GF-D8 (cell line): Measurements from ENCODE around the gene COL23A1.
"Not testable (repeated sequence)": the region's sequence is repeated elsewhere in the genome, so short reads cannot be mapped to it uniquely, and the experiment has no call there.

ENCODE experiments used
- DNase-seq: peaks from one replicate; lab custom pipeline; 2025; lab: John Stamatoyannopoulos, UW

Gene COL23A1

DNA sequence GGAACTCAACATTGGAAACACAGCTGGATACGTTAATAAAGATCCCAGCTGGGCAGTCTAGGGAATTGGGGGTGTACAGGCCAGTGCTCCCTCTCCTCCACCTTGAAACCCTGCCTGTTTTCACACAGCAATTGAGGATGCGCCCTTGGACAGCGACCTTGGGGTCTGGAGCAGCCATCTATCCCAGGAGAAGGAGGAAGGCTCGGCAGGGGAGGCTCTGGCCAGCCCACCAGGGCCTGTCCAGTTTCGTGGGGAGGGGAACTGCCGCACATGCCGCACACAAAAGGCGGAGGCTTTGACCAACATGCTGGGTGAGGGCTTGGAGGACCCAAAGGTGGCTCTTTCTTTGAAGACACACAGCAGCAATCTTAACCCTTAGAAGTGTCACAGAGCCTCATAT is 1.4 kb downstream of the COL23A1 start:
- DNase-seq, result no peak

DNA sequence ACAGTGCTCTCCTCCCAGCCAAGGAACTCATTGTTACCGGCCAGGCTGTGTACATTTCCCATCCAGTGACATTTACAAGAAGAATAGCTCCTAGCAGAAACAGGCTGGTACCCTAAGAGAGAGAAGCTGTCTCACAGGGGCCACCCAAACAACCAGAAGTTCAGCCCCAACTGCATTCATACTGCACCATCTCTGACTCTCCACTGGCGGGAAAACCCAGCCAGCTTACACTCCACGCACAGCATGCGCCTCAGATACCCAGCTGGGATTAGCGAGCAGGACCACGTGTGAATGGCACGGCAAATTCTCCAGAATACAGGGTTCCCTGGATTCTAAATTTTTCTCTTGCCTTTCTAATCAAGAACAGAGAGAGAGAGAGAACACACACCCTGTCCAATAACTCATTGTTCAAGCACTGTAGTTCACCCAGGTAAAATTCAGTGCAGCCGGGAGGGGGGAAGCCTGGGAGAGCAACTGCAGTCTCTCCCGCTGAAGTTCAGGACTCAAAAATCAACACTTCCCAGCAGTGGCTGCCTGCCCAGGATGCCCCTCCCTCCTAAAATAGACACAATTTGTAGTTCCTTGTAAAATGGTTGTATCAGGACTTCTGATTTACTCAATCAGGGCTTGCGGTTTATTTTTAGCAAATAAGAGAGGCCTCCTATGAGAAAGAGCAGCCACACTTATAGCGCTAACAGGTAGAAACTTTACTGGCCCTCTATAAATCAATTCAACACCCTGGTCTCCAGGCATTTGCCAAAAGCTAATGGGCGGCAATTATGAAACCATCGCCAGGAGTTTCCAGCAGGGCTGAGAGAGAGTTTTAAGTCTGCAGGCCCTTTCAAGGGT is 2.2 kb downstream of the COL23A1 start:
- no peak for DNase-seq

DNA sequence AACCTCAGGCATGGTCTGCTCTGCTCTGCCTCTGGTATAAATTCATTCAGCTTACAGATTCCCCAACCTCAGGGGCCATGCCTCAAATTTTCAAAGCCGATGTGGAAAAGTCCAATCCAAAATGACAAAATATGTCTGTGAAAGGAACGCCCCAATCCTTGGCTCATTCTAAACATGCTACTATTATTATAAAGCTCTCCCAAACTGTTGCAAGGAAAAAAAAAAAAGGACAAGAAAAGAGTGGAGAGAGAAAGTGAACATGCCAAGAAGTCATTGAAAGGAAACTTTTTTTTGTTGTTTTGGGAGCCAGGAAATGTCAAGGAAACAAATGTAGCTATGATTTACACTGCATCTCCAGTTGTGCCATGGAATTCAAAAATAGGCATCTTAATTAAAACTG is 3.8 kb downstream of the COL23A1 start:
- no peak for DNase-seq

- not testable (repeated sequence) for DNase-seq
Measured at GRCh38 chr5:178585421-178585820, 4.8 kb downstream of the COL23A1 start.

DNA sequence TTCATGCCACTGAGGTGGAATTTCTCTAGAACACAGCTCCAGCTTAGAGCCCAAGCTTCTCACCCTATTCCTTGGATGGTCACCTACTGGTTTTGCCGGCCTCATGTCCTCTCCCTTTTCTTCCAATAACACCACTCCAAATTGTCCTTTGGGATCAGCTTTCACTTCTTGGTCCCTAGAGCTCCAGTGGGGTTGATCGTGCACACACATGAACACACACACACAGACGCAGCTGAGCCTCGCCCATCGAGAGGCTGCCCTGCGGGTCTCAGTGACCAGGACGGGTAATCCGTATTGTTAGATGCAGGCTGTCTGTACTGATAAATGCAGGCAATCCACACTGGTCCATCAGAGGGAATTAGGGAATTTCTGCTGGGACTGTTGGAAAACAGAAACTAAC is 6.9 kb downstream of the COL23A1 start:
- no peak for DNase-seq

- no peak for DNase-seq
Measured at GRCh38 chr5:178582291-178582690, 7.9 kb downstream of the COL23A1 start.

- no peak for DNase-seq
Measured at GRCh38 chr5:178581621-178582020, 8.6 kb downstream of the COL23A1 start.

- no peak for DNase-seq
Measured at GRCh38 chr5:178580271-178580955, 9.8 kb downstream of the COL23A1 start.

GRCh38 chr5:178577944-178578343 is 12.2 kb downstream of the COL23A1 start:
- no peak for DNase-seq

- no peak for DNase-seq
Measured at GRCh38 chr5:178577376-178577839, 12.8 kb downstream of the COL23A1 start.

GRCh38 chr5:178576591-178577351 is 13.4 kb downstream of the COL23A1 start:
- no peak for DNase-seq

GRCh38 chr5:178573216-178573615 is 17.0 kb downstream of the COL23A1 start:
- no peak for DNase-seq

- DNase-seq, result no peak
Measured at GRCh38 chr5:178572617-178573016, 17.6 kb downstream of the COL23A1 start.

DNA sequence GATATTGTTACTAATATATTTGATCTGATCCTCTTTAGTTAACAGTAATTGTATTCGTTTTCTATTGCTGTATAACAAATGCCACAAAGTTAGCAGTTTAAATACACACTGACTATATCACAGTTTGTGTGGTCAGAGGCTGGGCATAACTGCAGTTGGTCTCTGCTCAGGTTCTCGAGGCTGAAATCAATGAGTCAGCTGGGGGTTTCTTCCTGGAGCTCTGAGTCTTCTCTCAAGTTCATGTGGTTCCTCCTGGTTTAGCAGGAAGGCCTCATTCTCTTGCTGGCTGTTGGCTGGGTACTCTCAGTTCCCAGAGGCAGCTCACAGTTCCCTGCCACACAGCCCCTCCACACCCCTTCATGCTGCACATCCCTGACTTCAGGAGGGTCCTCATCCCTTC is 20.7 kb downstream of the COL23A1 start:
- DNase-seq, result no peak

DNA sequence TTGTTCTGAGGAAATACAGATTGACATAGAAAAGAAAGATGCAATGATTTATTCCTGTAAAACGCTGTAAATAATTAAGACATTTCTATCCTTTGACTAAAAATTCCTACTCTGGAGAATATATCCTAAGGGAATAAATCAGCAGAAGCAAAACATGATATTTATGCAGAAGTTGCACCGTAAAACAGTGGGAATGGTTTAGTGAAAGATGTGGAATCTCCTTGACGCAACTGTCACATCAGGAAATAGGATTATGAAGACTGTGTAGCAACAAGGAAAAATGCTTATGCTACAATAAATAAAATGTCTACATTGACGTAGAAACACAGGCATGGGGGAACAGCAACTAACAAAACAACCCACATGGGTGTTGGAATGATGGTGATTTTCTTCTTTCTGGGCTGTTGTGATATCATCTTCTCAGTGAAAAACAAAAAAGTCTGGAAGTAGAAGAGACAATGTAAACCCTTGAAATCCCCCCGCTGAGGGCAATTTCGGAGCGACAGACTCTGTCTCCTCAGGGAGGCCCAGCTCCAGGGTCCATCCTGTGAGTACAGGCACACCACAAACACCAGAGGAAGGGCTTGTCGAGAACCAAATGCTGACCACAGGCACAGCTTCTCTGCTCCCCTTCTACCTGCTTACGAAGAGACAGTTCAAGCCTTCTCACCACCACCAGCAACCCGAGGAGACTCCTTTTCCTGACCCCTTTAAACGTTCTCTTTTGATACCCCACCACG is 25.2 kb downstream of the COL23A1 start:
- DNase-seq, result no peak

- DNase-seq, result no peak
Measured at GRCh38 chr5:178564397-178564796, 25.8 kb downstream of the COL23A1 start.

- no peak for DNase-seq
Measured at GRCh38 chr5:178563621-178564020, 26.6 kb downstream of the COL23A1 start.

GRCh38 chr5:178561746-178562264 is 28.4 kb downstream of the COL23A1 start:
- DNase-seq, result no peak

DNA sequence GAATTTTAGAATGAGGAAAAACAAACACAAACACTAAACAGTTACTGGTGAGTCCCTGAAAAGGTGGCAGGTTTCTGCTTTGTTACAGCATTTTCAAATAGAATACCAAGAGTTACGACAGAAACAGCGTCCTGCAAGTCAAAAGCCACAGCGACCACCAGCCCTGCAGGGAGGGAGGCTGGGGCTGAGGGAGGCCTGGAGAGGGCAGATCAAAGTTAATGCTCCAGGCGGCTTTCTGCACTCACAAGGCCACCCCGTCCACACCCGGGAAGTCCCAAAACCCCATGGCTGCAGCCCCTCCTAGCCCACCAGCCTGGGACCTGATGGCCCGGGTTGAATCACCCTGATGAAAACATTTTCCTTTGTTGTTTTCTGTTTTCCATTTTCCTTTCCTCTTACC is 29.3 kb downstream of the COL23A1 start:
- no peak for DNase-seq

DNA sequence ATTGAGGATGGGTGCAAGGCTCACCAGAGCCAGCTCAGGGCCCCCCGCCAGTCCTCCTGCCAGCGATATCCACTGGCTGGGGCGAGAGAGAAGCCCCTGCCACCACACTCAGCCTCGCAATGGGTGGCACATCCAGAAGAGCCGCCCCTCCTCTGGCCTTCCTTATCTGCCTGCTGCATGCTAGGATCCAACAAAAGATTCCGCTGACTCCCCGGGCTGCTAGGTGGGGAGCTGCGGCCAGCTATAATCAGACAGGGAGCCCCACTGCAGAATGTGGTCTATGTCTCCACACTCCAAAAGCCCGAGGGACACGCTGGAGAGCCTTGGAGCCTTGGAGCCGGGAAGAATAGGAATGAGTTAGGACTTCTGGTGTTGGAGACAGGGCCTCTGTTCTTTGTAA is 32.8 kb downstream of the COL23A1 start:
- no peak for DNase-seq

GRCh38 chr5:178555771-178556211 is 34.4 kb downstream of the COL23A1 start:
- DNase-seq, result no peak

DNA sequence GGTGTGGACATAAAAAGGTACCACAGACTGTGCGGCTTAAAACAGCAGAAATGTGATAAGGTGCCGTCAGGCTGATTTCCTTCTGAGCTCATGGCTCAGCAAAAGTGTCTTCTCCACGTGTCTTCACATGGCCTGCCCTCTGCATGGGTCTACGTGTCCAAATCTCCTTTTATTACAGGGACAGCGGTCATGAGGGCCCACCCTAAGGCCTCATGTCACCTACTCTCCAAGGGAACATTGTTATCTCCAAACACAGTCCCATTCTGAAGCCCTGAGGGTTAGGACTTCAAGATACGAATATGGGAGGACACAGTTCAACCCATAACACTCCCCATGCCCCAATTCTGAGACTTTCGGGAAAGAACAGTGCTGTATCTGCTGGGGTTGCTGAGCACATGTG is 35.2 kb downstream of the COL23A1 start:
- no peak for DNase-seq
